ELR (cell line): ENCODE data around the gene PRKCE.

Experiments used
- DNase-seq: peaks from one replicate; pipeline ENCODE4 v3.0.0-alpha.2; 2015; ENCODE audit warnings: low read depth

PRKCE gene

GRCh38 chr2:45755585-45756335 is 104.3 kb downstream of the PRKCE start:
- DNase-seq: peak; percentile 93

GRCh38 chr2:45758018-45758417 is 106.5 kb downstream of the PRKCE start:
- DNase-seq: no peak

- peak; percentile 79 for DNase-seq
These were observed 107.9 kb downstream of the PRKCE start for GRCh38 chr2:45759310-45759851.

DNA sequence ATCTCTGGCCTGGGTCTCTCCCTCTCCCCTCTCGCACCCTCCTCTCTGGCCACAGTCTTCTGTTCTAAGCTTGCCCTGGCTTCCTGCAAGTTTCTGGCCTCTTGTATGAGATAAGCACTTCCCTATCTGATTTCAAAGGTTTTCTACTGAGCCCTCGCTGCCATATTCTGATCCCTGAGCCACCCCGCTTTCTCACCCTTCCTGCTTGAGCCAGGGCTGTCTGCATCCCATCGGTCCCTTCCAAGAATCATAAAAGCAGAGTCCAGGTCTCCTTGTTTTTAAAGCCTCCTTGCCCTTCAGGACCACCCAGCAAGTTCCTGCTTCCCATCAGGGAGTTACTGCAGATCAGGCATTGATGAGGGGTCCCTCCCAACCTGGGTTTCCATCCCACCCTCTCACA is 110.2 kb downstream of the PRKCE start:
- DNase-seq: no peak

DNA sequence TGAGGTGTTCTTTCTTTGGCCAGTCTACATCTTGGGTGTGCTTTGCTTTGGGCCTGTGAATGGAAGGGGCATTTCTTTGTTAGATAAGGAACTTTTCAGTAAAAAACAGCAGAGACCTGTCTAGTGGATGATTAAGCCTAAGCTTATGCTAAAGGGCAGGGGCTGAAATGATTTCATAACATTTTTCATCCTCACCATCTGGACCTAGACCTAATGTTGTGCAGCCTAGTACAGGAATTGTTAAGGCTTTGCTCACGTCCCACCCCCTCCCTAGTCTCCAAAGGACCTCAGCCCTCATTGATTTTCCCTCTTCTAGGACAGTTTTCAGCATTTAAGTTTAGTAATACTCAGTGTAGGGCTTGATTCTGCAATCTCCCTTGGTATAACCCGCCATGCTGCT is 111.8 kb downstream of the PRKCE start:
- no peak for DNase-seq

DNA sequence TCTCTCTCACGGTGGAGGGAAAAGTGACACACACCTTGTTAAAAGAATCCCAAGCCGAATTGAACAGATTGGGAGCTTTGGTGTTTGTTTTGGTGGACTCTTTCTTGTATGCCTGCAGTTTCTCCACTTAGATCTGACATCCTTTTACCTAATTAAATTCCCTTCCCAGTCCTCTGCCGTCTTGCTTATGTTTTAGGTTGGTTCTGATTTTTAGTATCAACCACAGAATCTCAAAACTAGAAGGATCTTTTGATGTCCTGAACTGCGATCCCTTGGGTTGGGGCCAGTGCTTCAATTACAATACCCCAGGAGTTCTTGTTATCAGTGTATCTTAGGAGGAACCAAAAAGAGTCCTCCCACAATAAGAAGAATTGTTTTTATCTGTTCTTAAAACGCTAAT is 112.3 kb downstream of the PRKCE start:
- no peak for DNase-seq

GRCh38 chr2:45765007-45765727 is 113.7 kb downstream of the PRKCE start:
- DNase-seq: no peak

- no peak for DNase-seq
These were observed 114.3 kb downstream of the PRKCE start for GRCh38 chr2:45765728-45766254.

DNA sequence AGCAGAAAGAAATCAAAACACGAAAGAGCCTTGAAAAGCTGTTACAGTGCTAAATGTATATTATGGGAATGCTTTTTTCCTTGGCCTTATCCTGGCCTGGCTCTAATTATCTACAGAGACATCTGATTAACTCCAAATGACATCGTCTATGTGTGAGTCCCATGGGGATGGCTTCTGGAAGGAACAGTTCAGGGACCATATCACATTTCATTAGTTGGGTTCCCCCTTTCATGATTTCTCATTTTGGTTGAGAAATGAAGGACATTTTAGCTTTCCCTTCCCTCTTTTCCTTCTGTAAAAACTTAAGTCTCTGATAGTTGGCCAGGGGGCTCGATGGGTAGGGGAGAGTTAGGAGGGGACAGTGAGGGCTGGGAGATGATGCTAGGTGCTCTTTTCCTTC is 116.7 kb downstream of the PRKCE start:
- DNase-seq: no peak

DNA sequence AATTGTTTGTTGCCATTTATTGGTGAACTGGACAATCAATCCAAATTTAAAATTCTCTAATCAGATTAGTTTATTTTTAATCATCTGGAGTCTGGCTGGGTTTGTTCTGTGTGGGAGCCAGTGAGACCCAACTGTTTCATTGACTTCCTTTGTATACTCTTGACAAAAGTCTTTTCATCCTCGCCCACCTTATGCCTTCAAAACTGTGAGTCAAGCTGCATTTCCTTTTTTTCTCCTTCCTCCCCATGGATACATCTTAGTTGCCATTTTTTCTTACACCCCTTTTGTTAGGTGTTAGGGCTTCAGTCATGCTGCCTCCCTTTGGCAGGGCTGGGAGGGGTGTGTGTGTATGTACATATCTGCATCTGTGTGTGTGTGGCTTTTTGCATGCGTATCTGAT is 117.6 kb downstream of the PRKCE start:
- DNase-seq: no peak

GRCh38 chr2:45769854-45770576 is 118.5 kb downstream of the PRKCE start:
- DNase-seq: no peak

GRCh38 chr2:45770811-45771210 is 119.3 kb downstream of the PRKCE start:
- no peak for DNase-seq

DNA sequence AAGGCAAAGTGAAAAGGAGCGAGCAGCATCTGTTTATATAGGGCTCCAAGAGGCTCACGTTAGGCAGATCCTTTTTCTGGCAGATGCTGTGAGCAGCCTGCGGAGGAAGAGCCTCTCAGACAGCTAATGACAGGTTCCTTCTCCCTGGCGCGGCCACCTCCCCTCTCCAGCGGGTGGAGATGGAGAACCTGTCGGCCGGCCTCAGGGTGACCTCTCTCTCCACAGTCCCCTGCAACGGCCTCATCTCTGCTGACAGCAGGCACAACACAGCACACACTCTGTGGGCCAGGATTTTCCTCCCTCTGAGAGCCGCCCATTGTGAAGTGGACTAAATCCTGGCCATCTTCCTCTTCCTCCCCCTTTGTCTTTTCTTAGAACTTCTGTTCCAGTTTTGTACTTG is 119.8 kb downstream of the PRKCE start:
- no peak for DNase-seq

GRCh38 chr2:45772038-45772437 is 120.6 kb downstream of the PRKCE start:
- DNase-seq: no peak

DNA sequence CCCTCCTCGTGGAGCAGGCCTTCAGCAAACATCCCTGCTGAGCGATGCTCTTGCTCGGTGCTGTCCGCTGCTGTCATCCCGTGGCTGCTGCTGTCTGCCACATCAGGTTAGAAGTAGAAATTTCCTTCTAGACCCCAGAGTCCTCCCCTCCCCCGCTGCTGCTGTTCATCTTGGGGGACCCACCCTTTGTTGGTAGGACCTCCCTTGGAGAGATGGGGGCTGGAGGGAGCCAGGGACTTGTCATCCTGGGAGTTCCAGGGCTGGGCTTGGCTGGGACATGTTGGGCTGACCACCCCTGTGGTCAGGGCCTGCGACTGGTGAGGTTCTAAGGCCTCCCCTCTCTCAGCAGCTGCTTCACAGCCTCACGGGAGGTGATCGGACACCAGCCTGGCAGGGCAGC is 122.4 kb downstream of the PRKCE start:
- DNase-seq: no peak

DNA sequence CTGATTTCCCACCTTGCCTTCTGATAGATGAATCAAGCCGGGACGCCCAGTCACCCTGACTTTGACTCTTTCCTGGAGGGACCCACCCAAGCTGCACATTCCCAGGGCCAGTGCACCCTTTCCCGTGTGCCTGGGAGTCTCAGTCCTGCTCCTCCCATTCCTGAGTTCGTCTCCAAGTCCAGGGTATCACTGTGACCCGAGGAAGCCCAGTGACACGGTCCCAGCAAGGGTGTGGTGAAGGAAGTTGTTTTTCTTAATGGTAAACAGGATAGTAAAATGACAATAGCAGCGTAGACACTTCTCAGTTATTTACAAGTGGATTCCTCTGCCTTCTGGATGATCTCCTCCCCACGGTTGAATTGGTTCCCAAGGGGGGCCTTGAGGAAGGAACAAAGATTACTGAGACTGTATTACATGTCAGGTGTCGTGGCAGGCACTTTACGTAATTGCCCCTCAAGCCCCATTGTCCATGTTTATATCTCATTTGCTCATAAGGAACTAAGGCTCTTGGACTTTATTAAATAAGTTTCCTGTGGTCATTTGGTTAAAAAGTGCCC is 123.3 kb downstream of the PRKCE start:
- no peak for DNase-seq

GRCh38 chr2:45776160-45776955 is 124.9 kb downstream of the PRKCE start:
- peak; percentile 73 for DNase-seq

DNA sequence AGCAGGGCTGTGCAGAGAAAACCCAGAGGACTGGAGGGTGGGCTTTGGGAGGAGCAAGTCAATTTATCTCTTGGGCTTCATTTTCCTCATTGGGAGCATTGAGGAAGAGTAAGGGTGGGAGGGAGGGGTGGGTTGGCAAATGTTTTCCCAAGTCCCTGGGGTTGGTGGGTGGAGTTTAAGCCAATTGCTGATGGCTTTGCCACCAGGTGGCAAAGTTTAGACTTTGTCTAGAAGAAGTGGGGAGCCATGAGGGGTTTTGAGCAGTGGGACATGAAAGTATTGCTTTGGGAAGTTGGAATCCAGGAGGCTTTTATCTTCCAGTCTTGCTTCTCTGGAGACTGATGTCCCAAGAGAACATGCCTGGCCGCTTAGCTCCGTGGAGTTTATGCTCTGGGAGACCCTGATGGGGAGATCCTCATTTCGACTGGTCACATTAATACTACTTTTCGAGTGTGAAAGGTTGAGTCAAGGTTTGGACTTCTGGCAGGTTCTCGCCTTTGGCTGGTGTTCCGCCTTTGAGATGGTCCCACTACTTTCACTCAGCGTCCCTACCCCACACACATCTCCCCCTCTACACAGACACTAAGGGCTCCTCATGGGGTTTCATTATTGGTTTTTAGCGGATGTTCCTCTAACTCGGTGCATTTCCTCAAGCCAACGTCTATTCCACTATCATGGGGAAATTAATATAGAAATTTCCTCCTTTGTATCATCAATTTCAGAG is 126.7 kb downstream of the PRKCE start:
- peak; percentile 28 for DNase-seq

GRCh38 chr2:45778720-45779171 is 127.3 kb downstream of the PRKCE start:
- peak; percentile 84 for DNase-seq
